ELF-1 (cell line): ENCODE data around the gene NEAT1.
A peak's percentile ranks its signal among the peaks of the same experiment; 100 is the strongest.

Source experiments
- DNase-seq: peaks from one replicate; pipeline ENCODE4 v3.0.0-alpha.2; 2016; ENCODE audit warnings: low read depth, low spot score

The NEAT1 gene

GRCh38 chr11:65433657-65434056, 11.1 kb downstream of the NEAT1 start:
- no peak for DNase-seq

GRCh38 chr11:65434057-65434666, 11.6 kb downstream of the NEAT1 start:
- DNase-seq: no peak

GRCh38 chr11:65434667-65435410, 12.2 kb downstream of the NEAT1 start:
- DNase-seq: no peak

- no peak for DNase-seq
Observed at GRCh38 chr11:65435411-65435931, 12.9 kb downstream of the NEAT1 start.

DNA sequence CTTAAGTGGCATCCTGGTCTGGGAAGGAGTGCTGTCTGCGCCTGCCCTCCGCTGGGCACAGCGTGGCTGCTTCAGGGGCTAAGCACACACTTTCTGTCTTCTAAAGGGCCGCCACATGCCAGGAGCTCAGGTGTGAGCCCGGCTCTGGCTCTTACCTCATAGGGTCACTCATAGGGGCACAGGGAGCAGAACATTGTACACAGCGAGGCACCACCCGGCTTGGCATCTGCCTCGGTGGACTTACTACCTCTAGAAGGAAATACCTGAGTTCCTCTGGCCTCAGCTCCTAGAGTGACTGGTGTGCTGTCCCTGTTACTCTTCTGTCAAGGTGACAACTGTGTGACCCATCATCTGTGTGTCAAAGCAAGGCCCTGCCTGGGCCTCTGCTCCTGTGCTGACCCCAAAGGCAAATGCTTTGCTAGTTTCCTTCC, 13.4 kb downstream of the NEAT1 start:
- DNase-seq: peak; percentile 25

- DNase-seq: no peak
Observed at GRCh38 chr11:65436412-65437032, 13.9 kb downstream of the NEAT1 start.

DNA sequence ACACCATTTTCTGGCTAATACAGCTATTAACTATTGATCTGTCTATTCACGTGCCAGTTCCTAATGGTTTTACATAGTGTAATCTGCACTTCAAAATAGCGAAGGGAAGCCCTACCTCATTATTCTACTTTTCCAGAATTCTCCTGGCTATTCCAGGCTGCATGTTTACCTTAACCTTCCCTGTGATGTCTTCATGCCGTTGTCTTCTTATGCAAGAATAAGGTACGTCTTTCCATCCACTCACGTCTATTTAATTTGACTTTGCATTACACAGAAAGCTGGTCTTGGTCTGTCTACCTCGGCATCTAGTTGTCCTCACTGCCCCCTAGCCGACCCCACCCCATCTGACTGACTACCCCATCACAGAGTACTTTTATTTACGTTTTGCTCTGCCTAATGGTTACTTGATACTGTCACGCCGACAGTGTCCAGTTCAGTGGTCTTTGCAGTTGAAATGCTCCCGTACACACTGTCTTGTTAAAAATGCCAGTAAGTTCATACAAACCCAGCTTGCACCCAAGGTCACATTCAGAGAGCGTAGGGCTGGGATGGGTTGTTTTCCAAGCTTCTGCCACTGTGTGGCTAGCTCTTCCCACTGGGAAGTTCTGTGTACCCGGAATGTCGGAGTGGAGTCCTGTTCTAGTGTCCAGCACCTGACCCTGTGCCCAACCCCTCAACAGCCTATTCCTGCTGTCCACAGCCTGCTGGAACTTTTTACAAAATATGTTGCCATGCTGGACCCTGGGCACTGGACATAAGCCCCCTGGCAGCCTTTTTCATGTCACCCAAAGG, 15.0 kb downstream of the NEAT1 start:
- DNase-seq: no peak

- no peak for DNase-seq
Observed at GRCh38 chr11:65438257-65439151, 15.9 kb downstream of the NEAT1 start.

DNA sequence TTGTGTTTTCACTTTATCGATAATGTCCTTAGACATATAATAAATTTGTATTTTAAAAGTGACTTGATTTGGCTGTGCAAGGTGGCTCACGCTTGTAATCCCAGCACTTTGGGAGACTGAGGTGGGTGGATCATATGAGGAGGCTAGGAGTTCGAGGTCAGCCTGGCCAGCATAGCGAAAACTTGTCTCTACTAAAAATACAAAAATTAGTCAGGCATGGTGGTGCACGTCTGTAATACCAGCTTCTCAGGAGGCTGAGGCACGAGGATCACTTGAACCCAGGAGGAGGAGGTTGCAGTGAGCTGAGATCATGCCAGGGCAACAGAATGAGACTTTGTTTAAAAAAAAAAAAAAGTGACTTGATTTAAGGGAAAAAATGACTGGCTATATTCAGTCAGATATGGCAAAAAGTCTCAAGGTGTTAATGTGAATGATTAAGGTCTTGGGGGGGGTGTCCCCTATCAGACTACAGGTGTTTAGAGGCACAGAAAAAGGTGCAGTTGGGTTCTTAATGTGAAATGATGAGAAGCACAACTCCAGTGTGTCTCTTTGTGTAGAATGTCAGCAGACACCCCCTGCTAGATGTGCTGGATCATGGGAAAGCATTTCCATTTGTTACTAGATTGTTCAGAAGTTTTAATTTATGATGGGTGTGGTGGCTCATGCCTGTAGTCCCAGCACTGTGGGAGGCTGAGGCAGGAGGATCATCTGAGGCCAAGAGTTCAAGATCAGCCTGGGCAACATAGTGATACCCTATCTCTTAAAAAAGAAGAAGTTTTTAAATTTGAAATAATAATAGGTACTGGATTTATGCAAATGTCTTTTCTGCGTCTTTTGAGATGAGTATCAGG, 17.0 kb downstream of the NEAT1 start:
- DNase-seq: no peak

- no peak for DNase-seq
Observed at GRCh38 chr11:65440831-65441499, 18.4 kb downstream of the NEAT1 start.

- DNase-seq: no peak
Observed at GRCh38 chr11:65442842-65443331, 20.3 kb downstream of the NEAT1 start.

DNA sequence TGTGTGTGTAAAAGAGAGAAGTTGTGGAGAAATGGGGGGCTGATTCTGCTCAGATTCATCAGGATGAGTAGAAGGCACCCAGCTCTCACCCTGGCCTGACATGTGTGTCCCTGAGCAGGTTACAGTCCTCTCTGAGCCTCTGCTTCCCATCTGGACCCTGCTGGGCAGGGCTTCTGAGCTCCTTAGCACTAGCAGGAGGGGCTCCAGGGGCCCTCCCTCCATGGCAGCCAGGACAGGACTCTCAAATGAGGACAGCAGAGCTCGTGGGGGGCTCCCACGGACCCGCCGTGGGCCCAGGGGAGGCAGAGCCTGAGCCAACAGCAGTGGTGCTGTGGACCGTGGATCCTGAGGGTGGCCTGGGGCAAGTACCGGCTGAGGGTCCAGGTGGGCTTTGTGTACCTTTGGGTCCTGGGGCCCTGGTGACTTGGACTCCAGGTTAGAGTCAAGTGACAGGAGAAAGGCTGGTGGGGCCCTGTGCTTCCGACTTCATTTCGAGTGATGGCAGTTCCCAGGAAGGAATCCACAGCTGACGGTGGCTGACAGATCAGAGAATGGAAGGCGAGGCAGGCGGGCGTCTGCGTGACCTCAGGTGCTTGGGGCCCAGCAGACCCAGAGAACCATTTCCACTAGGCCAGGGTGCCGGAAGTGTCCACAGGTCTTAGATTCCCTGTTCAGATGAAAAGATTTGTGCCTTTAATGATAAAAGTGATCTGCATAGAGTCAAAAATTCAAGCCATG, 21.9 kb downstream of the NEAT1 start:
- peak; percentile 32 for DNase-seq

DNA sequence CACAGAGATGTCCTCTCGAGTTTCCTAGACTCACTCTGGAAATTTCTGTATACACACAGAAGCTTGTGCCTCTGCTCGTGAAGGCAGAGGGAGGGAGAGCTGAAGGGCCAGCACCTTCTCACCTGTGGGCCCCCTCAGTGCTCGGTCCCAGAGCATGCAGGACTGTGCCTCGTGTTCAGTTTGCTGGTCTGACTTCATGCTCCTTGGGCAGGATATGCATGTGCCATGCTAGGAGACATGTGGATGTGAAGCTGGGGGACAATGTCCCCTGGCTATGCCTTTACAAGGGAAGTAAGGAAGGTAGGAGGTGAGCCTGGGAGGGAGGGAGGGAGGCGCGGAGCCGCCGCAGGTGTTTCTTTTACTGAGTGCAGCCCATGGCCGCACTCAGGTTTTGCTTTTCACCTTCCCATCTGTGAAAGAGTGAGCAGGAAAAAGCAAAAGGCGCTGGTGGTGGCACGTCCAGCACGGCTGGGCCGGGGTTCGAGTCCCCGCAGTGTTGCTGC, 22.6 kb downstream of the NEAT1 start:
- DNase-seq: no peak

DNA sequence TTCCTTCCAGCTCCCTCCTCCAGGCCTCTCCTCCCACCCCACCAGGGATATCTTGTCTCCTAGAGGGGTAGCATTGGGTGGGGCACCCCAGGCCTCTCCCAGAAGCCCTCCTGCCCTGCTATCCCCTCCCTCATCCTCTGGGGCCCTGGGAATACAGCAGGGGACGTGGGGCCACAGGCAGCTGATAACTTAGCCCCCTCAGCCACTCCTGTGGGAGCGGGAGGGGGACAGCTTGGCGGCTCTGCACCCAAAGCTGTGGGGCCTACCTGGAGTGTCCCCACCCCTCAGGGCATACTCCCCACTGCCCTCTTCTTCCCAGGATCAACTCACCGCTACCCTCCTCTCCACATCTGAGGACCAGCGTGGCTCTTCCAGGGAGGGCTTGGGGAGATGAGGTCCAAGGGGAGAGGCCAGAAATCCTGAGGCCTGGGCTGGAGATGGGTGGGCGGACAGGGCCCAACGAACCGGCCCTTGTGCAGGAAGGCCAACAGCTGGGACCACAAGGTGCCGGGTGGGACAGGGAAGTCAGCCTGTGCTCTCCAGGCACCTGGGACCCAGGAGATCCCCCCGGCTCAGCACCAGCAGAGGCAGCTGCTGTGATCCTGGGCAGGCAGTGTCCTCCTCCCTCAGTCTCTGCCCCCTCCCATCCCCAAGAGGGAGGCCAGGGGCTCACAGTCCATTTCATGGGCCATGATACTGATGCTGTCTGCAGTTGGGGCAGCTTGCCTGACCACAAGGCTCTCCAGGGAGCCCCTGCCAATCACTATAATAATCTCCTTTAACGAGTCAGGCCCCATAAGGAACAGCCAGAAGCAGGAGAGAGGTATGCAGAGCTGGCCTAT, 23.2 kb downstream of the NEAT1 start:
- peak; percentile 34 for DNase-seq

DNA sequence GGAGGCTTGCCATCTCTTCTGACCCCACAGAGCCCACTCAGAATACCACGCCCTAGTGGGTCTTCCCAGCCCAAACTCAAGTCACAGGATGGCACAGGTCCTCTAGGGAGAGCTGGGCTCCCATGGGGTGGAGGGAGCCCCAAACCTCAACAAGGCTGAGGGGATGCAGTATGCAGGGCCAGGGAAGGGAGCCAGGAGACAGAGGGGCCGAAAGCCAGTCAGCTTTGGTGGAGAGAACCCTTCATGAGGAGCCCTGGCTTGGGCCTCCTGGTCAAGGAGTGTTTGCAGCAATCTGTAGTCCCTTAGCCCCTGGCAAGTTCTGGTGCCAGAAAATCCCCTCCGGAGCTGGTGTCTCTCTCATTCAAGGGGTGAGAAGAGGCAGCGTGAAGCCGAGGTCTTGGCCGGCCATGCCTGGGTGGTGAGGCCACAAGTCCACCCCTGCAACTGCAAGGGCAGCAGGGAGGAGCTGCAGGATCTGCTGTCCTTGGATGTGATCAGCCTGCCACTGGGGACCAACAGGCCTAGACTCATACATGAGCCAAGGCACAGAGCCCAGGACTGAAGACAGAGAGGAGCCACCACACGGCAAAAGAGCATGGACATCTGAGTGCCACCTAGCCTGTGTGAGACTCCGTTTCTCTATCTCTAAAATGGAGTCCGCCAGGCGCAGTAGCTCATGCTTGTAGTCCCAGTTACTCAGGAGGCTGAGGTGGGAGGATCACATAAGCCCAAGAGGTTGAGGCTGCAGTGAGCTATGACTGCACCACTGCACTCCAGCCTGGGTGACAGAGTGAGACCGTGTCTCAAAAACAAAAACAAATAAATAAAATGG, 24.1 kb downstream of the NEAT1 start:
- no peak for DNase-seq

GRCh38 chr11:65448074-65448417, 25.4 kb downstream of the NEAT1 start:
- DNase-seq: no peak
